ENCODE data around the gene NELFA. TPM values are rescaled to one million over a fixed set of nuclear protein-coding genes. Genes with fewer than 3 reads are reported as not detected.

NELFA gene
- total and polyA plus RNA-seq, 10 of the 15 experiments (the other 5 are each of a cell fraction or from before 2014, with no cell fraction given), result 0.39 to 38.6 (median 16.7) TPM

- no peak for TF ChIP-seq SKIL (IDR thresholded peaks at IDR 0.05; ENCODE audit: low read depth, poor library complexity, severe bottlenecking)
- no peak for TF ChIP-seq E4F1 (IDR thresholded peaks at IDR 0.05; ENCODE audit: borderline replicate concordance, partially characterized antibody)
- no peak for TF ChIP-seq JUND (IDR thresholded peaks at IDR 0.05; ENCODE audit: low read depth, low read length)
- no peak for TF ChIP-seq ZNF687 (IDR thresholded peaks at IDR 0.05)
- TF ChIP-seq FOS (IDR thresholded peaks at IDR 0.05; ENCODE audit: borderline replicate concordance, extremely low read depth, insufficient read length), result no peak
- no peak for TF ChIP-seq USF1 (IDR thresholded peaks at IDR 0.05; ENCODE audit: borderline replicate concordance, extremely low read length, insufficient read depth, low read depth, low read length)
- TF ChIP-seq SPI1 (IDR thresholded peaks at IDR 0.05; ENCODE audit: borderline replicate concordance, insufficient read depth, low read depth, low read length), result no peak
- TF ChIP-seq SREBF2 (IDR thresholded peaks at IDR 0.05; ENCODE audit: low read length), result no peak
- TF ChIP-seq CEBPB (IDR thresholded peaks at IDR 0.05; ENCODE audit: borderline replicate concordance in 1 of 2, low read depth in 2 of 2, low read length in 2 of 2), result no peak
- TF ChIP-seq HDGF (IDR thresholded peaks at IDR 0.05), result no peak
Measured at GRCh38 chr4:1991596-1992434, 17.0 kb downstream of the NELFA start (continued).

Data from GM12878 (cell line).